Colonic mucosa (tissue), 4 donors: ENCODE results near the gene DGCR8. TPM values are rescaled to one million over a fixed set of nuclear protein-coding genes. Genes with fewer than 3 reads are reported as not detected.

Source experiments
- DNase-seq: peaks from one replicate; pipeline ENCODE4 v3.0.0-alpha.2; 2020
- H3K27ac ChIP-seq: fragments of 200-600 bp; one replicate; pipeline ENCODE4 v1.8.0; 2021
- H3K27me3 ChIP-seq: fragments of 200-600 bp; one replicate; pipeline ENCODE4 v1.8.0; 2021
- H3K36me3 ChIP-seq: fragments of 200-600 bp; one replicate; pipeline ENCODE4 v1.8.0; 2021
- H3K4me1 ChIP-seq: fragments of 200-600 bp; one replicate; pipeline ENCODE4 v1.8.0; 2021; ENCODE audit warnings: mild to moderate bottlenecking
- H3K4me3 ChIP-seq: fragments of 200-600 bp; one replicate; pipeline ENCODE4 v1.8.0; 2021
- H3K9ac ChIP-seq, 2 donors: one replicate each; pipeline ENCODE4 v1.7.0; 2013; ENCODE audit warnings: control low read depth in 2 of 2, low read depth in 2 of 2, low read length in 2 of 2
- H3K9me3 ChIP-seq: fragments of 200-600 bp; one replicate; pipeline ENCODE4 v1.8.0; 2021
- CTCF ChIP-seq: fragments of 200-600 bp; IDR thresholded peaks from one replicate; pipeline ENCODE4 v1.8.0; 2022; ENCODE audit warnings: antibody characterized with exemption, mild to moderate bottlenecking
- intact Hi-C: fragments of 100-400 bp; cut with DNase I; formaldehyde crosslinking; loops from one replicate; pipeline ENCODE4 v1.14.1; 2022
- total RNA-seq, 2 donors: library from RNA; stranded (reverse); fragmentation: NEBNext Ultra II Directional in 1 of 2; extraction: Animal tissue kit (Norgen Biotek cat#: 25700) in 1 of 2; gene quantifications; one replicate each; pipeline ENCODE4 v1.2.1, GENCODE V29; 2021
- donor health status: healthy.
- donor health status: DM: no; HTN: no; CAD: no.
- donor health status: DM: no; HTN: no; CAD: no.

DGCR8 gene
- total RNA-seq, 2 donors from 2014 or later = 21.1 to 52.7 TPM

- H3K36me3 ChIP-seq = peaks cover 23% of the 10 kb centered on the region
Measured at GRCh38 chr22:20106205-20106848, 26.3 kb downstream of the DGCR8 start.

GRCh38 chr22:20106849-20107237, 26.8 kb downstream of the DGCR8 start:
- no peaks in the 10 kb centered on the region for H3K9me3 ChIP-seq
- no peak for TF ChIP-seq CTCF
- DNase-seq = no peak
- no peaks in the 10 kb centered on the region for H3K27me3 ChIP-seq
- peaks cover 23% of the 10 kb centered on the region for H3K36me3 ChIP-seq
- no peak overlapping the region for H3K4me3 ChIP-seq
- intact Hi-C loops = no loop called here
- H3K27ac ChIP-seq = no peak overlapping the region
- H3K4me1 ChIP-seq = no peaks in the 10 kb centered on the region
- no peak overlapping the region for H3K9ac ChIP-seq

More at GRCh38 chr22:20106205-20106848, 26.3 kb downstream of the DGCR8 start:
- Histone ChIP-seq H3K9me3 (no peaks in the 10 kb centered on the region), H3K27ac (no peak overlapping the region), H3K4me1 (no peaks in the 10 kb centered on the region), H3K9ac (no peak overlapping the region), H3K4me3 (no peak overlapping the region), H3K27me3 (no peaks in the 10 kb centered on the region)
- intact Hi-C loops = no loop called here
- DNase-seq = no peak
- TF ChIP-seq CTCF = no peak

GRCh38 chr22:20107471-20107901, 27.4 kb downstream of the DGCR8 start:
- no peak for DNase-seq
- TF ChIP-seq CTCF = no peak

GRCh38 chr22:20107951-20108756, 28.1 kb downstream of the DGCR8 start:
- no peak for TF ChIP-seq CTCF
- intact Hi-C loops = no loop called here
- H3K9ac ChIP-seq = no peak overlapping the region
- no peak overlapping the region for H3K27ac ChIP-seq
- no peaks in the 10 kb centered on the region for H3K9me3 ChIP-seq
- no peak overlapping the region for H3K4me3 ChIP-seq
- no peak for DNase-seq
- peaks cover 23% of the 10 kb centered on the region for H3K36me3 ChIP-seq
- no peaks in the 10 kb centered on the region for H3K27me3 ChIP-seq
- H3K4me1 ChIP-seq = no peaks in the 10 kb centered on the region

More at GRCh38 chr22:20107471-20107901, 27.4 kb downstream of the DGCR8 start:
- Histone ChIP-seq H3K9me3 (no peaks in the 10 kb centered on the region), H3K4me3 (no peak overlapping the region), H3K36me3 (peaks cover 23% of the 10 kb centered on the region), H3K9ac (no peak overlapping the region), H3K27ac (no peak overlapping the region), H3K27me3 (no peaks in the 10 kb centered on the region), H3K4me1 (no peaks in the 10 kb centered on the region)
- intact Hi-C loops = no loop called here

GRCh38 chr22:20108757-20109230, 28.8 kb downstream of the DGCR8 start:
- DNase-seq = no peak
- H3K9ac ChIP-seq = no peak overlapping the region
- TF ChIP-seq CTCF = no peak
- no peak overlapping the region for H3K4me3 ChIP-seq
- intact Hi-C loops = no loop called here
- no peaks in the 10 kb centered on the region for H3K27me3 ChIP-seq
- peaks cover 23% of the 10 kb centered on the region for H3K36me3 ChIP-seq
- no peaks in the 10 kb centered on the region for H3K4me1 ChIP-seq
- no peaks in the 10 kb centered on the region for H3K9me3 ChIP-seq
- H3K27ac ChIP-seq = no peak overlapping the region
